ENCODE results near the gene SH3BGR.
"Not testable (repeated sequence)": the region's sequence is repeated elsewhere in the genome, so short reads cannot be mapped to it uniquely, and the experiment has no call there.

The SH3BGR gene

DNA sequence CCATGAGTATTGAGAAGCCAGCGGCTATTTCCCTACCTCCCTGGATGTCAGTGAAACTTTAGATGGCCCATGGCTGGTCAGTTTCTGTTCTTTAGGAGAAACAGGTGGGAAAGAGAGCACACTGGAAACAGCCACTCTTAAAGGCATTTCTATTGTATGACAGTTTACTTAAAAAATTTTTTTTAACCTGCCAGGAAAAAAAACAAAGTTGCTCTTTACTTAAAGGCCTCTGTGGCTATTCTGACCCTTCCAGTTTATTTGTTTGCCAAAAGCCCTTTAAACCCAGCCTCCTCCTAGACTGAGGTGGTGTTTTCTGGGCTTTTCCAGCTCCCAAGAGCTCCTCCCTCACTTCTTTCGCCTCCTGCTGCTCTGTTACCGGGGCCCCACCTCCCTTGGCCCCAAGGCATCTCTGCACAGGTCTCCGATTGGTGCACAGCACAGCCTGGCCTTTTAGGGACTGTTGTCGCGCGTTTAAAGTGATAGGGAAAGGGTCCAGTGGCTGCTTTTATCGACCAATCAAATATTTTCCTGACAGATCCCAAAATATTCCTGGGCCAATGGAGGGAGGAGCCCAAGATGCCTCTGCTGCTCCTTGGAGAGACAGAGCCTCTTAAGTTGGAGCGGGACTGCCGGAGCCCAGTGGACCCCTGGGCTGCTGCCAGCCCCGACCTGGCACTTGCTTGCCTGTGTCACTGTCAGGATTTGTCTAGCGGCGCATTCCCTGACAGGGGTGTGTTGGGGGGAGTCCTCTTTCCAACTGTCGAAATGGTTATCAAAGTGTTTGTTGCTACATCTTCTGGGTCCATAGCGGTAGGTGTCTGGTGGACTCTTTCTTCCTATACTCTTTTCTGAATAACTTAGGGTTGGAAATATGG lies at the start of gene SH3BGR:
SH3BGR (plus strand) TSS at position 639 of the 875 bp plus-strand sequence; CDS start at position 766, 127 bp downstream.
- DNase-seq, result peak; percentile 13

DNA sequence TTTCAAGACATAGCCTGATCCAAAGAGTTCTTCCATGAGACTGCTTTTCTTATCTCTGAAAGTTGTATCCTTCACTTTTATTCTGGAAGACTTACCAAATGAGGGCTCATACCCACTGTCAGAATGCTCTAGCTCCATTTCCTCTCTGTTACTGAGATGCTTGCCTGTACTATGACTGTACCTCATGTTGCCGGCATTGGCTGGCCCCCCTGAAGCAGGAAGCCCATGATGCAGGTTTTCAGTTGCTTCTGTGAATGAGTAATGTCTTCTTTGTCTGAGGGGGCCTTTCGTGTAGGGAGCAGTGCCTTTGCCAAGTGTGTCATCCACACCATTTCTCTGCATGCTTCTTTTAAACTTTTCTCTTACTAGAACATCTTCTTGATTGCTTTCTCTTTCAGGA lies 45.7 kb upstream of the SH3BGR start:
- DNase-seq, result no peak

DNA sequence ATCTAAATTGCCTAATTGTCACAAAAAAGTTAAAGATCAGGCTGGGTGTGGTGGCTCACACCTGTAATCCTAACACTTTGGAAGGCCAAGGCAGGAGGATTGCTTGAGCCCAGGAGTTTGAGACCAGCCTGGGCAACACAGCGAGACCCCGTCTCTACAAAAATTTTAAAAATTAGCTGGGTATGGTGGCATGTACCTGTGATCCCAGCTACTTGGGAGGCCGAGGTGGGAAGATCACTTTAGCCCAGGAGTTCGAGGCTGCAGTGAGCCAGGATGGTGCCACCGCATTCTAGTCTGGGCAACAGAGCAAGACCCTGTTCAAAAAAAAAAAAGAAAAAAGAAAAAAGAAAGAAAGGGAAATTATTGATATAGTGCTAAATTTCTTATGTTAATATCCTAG lies 32.6 kb upstream of the SH3BGR start:
- DNase-seq, result not testable (repeated sequence)

DNA sequence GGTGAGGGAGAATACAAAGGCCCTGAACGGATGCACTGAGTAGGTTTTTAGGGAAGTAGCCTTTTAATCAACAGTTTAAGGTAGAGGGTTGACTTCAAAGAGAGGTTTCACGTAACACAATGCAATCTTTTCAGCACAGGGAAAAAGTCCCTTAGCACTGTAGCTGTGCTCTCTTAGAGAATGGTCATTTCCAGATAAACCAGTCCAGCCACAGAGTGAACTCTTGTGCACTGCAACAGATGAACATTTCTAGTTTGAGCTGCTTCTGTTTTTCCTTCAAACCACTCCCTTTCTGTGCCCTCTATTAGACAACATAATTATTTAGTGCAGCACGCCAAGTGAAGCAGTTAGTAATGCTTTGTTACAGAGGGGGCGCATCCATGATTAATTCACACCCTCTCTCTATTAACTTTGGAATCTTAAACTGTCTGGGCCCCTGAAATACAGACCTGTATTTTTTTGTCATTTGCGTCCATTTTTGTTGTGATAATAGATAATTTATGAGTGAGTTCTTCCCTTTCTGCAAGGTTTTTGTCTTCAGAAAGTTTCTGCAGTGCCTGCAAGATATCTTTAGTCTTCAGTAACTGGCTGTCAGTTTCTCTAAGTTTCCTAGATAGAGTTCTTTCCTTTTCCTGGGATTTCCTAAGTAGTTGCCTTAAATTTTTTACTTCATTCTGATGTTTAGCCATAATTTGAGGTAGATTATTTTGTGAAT lies 29.1 kb upstream of the SH3BGR start:
- peak; percentile 45 for DNase-seq

DNA sequence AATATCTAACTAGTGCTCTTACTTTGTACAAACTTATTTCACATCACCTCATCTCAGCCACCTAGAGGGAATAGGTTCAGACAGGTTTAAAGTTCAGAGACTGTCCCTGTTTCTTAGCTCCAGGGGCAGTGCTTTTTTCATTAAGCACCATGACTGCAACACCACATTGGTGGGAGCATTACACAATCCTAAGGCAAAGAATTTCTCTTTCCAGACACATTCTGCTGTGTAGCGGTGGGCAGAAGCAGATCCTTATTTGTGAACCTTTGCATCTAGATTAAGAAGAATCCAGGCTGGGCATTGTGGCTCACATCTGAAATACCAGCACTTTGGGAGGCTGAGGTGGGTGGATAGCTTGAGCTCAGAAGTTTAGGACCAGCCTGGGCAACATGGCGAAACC lies 22.3 kb upstream of the SH3BGR start:
- no peak for DNase-seq

DNA sequence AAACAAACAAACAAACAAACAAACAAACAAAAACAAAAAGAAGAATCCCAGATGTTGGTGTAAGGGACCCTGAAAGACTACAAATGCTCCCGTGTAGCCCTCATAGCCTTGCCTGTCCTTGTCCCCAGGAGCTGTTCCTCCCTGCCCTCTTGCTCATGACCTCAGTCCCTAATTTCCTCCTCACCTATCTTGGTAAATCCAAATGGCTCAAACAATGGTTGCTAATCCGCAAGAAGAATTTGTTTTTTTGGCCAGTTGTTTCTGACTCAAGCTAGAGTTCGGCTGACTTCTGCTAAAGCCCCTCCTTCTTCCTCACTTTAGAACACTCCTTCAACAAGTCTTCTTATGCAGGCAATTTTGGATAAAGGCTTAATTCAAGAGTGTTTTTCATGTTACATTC lies 21.8 kb upstream of the SH3BGR start:
- DNase-seq, result no peak

DNA sequence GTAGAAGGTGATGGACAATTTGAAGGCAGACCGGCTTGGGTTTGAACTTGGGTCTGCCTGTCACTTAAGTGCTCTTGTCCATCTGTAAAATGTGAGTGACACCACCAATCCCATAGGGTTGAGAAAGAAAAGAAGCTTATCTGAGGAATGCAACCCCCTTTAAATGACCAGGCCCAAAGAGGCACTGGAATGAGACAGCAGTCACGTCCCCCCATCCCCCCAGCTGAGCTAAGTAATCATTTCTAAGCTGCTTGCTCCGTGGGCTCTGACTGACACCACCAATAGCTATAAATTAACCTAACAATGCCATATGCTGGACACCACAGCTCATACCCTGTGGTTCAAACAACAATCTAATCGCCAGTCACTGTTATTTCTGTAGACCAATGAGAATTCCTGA lies 21.3 kb upstream of the SH3BGR start:
- DNase-seq, result no peak

DNA sequence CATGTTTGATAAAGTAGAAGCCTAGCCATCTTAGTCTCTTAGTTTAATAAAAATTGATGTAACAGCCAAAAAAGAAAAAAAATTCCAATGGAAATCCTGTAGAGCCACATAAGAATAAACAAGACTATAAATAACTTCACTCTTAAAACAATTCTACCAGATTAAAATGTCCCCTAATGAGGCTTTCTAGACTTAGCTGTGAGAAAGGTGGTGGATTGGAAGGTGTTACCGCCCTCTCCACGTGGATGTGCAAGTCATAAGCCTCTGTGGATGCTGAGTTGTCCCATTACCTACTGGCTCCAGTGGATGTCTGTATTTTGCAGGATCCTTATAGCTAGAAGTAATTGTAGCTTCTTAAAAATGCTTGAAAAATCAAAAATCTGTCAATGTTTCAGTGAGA lies 20.8 kb upstream of the SH3BGR start:
- no peak for DNase-seq

DNA sequence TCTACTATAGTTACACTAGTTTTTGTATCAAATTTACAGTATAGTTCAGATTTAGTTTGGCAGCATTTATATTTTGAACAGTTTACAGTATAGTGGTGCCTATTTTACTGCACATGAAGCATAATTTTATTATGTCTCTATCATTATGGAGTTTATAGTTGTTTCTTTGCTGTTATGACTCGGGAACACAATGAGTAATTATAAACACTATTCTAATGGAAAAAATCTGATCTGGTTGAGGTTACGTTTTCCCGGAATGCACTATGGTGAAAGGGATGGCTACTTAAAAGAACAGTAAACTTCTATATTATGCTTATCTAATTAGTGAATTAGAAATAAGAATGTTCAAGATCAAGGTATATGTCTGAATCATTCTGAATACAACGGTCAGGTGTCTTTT lies 16.8 kb upstream of the SH3BGR start:
- DNase-seq, result no peak

DNA sequence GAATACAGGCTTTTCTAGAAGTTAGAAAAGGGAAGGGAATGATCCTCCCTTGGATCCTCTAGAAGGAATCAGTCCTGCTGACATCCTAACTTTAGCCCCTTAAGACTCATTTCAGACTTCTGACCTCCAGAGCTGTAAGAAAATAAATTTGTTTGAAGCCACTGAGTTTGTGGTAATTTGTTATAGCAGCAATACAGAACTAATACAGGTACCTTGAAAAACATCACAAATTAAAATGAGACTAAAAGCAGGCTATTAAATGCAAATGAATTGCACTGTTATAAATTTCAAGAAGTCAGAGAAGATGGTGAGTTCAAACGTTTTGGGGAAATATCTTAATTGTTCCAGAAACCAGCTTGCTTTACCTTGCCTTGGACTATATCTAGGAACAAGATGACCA lies 12.5 kb upstream of the SH3BGR start:
- DNase-seq, result no peak

DNA sequence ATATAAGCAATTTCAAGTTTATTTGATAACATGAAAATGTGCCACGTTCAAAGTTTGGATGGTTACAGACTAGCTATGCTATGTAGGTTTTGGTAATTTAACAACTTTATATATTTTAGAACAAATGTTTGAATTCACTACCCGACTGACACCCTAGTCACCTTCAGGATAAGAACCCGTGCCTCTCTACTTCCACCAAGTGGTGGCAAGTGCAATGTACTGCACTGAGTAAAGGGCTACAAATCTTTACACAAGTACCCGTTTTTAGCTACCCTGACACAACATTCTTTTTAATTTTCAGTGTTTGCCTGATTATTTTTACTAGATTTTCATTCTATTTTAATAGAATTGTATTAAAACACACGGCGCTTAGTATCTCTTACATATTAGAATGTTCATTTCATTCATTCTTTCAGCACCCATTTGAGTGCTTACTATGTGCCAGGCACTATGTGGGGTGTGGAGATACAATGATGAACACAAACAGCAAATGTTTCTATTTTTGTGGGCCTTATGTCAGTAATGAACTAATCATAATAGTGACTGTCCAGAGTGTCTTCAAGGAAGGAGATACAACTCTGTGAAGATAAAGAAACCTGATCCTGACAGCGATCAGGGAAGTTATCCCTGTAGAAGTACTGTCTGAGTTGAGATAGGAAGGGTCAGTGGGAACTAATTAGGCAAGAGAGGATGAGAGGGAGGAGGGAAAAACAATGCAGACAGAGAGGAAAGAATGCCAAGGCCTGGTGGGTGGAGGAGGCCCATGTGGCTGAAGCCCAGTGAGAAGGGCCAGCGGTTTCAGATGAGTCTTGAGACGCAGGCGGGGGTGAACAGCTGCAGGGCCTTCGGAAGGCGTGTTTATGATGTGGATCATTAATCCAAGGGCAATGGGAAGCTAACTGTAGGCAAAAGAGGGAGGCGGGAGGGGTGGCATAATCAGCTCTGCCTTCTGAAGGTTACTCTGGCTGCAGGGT lies 10.0 kb upstream of the SH3BGR start:
- DNase-seq, result peak; percentile 50

DNA sequence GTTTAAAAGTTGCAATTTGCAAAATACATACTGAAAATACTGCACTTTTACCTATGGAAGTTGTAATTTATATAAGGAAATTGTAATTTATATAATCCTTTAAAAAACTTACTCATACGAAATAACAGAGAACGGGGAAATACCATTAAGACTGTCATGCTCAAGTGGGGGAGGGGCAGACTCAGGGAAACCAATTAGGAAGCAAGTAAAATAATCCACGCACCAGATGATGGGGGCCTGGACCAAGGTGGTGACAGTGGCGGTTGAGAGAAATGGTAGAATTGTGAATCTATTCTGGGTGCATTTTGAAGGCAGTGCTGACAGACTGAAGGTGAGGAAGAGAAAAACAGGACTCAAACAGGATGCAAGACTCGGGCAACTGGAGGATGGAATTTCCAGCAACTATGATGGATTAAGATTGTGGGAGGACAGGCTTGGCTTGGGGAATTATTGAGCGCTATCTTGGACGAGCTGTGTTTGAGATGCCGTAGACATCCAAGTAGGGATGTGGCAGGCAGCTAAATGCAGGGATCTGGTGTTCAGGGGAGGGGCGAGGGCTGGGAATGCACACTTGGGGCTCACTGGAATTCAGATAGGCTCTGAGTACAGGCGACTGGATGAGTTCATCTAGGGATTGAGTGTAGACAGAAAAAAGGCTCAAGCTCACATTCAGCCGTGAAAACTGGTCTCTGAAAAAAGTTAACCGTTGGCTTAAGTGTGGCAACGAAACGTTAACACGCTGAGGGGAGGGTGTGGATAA lies 7.2 kb upstream of the SH3BGR start:
- peak; percentile 26 for DNase-seq

DNA sequence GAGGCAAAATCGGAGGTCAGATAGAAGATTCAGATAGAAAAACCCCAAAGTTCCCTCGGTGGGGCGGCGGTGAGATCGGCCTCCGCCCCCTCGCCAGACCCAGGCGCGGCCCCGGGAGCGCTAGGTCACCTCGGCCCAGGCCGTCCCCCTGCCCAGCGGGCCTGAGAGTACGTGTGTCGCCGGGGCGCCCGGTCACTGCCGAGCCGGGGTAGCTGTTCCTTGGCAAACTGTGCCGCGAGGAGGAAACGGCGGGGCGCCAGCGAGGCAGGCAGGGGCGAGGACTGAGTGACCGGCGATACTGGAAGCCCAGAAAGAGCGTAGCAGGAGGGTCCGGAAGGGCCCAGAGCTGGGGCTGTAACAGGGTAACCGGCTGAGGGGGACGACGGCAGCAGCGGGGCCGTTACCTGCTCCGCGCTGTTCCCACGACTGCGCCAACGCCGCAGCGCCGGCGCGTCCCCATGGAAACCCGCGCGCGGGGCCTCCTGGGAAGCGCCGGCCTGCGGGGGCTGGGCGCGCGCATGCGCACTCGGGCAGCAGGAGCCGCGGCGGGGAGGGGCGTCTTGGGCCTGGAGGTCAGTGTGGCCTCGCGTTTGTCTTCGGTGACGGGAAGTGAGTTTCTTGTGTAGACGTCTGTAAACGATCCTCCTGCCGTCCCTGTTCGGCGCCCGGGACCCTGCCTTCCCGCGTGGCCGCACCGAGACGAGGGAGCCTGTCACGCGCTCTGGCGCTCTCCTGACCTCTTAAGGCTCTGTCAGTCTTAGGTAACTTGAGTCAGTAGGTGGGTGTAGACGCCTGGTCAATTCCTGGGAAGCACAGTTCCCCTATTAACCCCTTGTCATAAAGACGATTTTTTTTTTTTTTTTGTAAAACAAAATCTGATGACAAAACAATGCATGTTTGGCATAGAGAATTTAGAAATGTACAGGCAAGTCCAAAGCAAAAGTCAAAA lies 6.2 kb upstream of the SH3BGR start, which contains the start of gene LCA5L:
LCA5L (minus strand) TSS at position 458 of the 949 bp plus-strand sequence. CDS start 17,285 bp downstream, outside the sequence.
- peak; percentile 90 for DNase-seq

DNA sequence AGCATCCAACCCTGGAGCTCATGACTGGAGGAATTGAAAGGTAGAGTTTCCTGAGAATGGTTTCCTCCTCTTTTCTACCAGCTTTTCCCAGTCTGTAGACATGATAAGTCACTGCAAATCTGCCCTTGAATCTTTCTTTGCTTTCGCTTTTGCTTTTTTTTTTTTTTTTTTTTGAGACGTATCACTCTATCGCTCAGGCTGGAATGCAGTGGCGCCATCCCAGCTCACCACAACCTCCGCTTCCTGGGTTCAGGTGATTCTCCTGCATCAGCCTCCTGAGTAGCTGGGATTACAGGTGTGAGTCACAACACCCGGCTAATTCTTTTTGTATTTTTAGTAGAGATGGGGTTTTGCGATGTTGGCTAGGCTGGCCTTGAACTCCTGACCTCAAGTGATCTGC lies 4.5 kb upstream of the SH3BGR start:
- no peak for DNase-seq

DNA sequence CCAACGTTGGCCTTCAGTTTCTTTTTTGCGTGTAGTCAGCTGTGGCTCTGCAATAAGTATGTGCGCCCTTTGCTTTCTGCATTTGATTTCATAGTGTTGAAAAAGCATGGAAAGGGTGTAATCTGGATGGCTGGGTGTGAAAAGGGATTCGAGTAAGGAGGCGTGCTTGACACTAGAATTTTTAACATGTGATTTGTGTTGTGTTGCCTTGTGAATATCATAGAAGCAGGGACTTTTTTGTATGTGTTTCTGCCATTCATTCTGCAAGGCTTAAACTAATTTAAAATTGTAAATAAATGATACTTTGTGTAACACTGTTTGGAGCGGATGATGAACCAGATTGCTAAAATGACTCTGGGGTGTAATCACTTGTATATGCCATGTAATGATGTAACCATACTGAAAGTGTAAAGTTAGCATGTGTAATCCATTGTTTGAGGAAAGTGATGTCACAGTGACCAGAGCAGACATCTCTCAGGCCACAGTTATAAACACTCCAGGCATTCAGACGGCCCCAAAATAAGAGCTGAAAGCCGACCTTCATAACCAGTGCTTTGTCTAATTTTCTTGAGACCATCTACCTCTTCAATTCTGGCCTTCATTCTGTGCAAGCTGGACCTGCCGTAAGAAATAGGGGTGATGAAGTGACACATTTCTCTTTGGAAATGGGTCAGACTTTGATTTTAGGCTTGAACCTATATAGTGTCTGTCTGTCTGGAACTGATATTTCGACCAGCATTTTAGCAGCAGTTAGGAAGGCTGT lies 618 bp downstream of the SH3BGR start:
- no peak for DNase-seq

DNA sequence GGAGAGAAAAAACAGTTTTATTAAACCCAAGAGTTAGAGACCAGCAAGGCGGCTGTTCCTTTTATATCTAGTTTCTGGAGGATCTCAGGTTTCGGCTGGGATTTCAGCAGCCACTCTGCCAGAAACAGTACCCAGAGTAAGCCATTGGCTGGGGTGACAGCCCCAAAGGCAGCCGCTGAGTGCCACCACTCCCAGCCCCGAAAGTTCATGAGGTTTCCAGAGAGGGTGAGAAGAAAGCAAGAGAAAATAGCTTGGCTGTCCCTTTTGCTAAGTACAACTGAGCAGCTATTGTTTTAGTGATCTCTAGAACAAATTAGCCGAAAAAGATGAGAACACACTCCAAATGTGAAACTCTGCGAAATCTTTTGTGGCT lies 1.2 kb downstream of the SH3BGR start:
- no peak for DNase-seq

DNA sequence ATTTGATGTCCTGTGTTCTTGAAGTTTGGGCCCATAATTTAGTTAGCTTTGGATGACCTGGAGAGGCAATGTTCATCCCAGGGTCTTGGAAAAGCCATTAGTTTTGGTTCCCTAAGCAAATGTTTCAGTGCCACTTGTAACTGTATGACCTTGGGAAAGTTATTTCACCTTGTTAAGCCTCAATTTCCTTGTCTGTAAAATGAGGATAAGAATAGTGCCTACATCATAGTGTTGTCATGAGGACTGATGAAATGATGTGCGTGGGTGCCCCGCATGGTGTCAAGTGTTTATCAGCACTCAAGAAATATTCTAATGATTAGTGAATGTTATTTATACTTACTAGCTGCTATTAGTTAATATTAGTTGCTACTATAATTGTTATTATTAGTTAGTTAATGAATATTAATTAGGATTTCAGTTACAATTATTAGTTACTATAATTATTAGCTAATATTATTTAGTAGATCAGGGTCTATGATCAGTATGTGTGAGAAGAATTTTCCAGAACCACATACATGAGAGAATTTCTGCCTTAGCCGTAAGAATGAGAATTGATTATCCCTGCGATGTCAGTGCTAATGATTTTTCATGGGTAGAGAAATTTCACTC lies 1.9 kb downstream of the SH3BGR start:
- DNase-seq, result no peak

DNA sequence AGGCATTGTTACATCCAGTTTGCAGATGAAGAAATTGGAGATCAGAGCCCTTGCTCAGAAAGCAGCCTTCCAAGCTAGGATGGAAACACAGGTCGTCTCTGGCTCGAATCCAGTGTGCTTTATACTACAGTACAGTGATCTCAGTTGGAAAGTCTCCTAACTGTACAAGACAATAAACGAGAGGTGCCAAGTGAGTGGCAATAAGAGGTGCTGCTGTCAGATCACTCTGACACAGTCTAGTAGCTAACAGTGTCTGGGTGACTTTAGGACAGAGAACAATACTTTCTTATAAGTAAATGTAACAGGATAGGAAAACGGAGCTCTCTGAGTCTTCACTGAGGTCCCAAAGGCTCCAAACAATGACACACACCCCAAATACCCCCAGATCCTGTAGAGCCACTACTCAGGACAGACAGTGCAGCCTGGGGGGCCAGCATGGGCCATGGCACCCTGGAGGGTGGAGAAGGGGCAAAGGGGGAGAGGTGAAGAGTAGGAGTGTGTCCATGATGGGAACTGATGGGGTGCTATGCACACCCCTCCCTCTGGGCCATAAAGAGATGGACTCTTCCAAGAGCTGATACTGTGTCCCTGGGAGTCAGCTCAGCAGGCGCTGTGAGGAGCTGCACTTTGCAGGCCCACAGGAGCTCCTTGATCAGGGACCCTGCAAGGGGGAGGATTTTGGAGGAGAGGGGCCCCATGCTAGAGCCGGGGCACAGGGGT lies 3.3 kb downstream of the SH3BGR start:
- no peak for DNase-seq

DNA sequence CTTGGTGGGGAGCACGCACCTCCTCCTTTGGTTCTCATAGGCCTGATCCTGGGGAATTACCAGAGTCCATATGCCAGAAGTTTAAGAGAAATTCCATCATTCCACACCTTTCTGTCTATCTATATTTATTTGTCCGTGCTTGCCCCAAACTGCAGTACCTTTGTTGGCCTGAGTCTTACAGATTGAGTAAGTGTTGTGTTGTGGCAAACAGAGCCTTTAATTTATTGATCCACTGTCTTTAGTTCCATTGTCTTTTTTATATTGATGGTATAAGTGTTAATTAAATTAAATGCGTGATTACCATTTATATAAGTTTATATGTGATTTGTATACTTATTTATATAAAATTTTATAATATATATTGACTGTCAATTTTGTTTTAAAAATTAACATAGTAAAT lies 4.9 kb downstream of the SH3BGR start:
- DNase-seq, result no peak
